IMR-90 (cell line): ENCODE data around the gene CIT. TPM values are rescaled to one million over a fixed set of nuclear protein-coding genes. Genes with fewer than 3 reads are reported as not detected.

Experiments used
- ATAC-seq: fragments of 200-7000 bp; cut with Tn5 transposase; 2 replicates; pipeline ENCODE4 v1.9.1; 2020; ENCODE audit warnings: low read depth, mild to moderate bottlenecking, moderate library complexity
- BruUV-seq: library from RNA; stranded (reverse); fragments of 400-500 nt; replicated peaks from 2 replicates; lab custom pipeline; 2021; lab: Mats Ljungman, UMichigan
- CTCF ChIA-PET: fragments of 300-600 bp; formaldehyde crosslinking; extraction: SDS; loops from one replicate; lab custom pipeline; 2021; ENCODE audit warnings: antibody characterized with exemption; lab: Yijun Ruan, JAX
- POLR2A ChIA-PET: fragments of 300-600 bp; sonication (Branson Sonifier 250); formaldehyde crosslinking; loops from one replicate; lab custom pipeline; 2022; ENCODE audit warnings: antibody characterized with exemption; ENCODE audit not compliant: unreplicated experiment; lab: Charles Lee
- DNase-seq: peaks from one replicate; pipeline ENCODE4 v3.0.0; 2013
- H2AFZ ChIP-seq: replicated peaks from 2 replicates; pipeline ENCODE3; 2013; ENCODE audit warnings: low read length, mild to moderate bottlenecking; ENCODE audit not compliant: poor library complexity
- H2AK5ac ChIP-seq: 2 replicates; pipeline ENCODE4 v1.6.1; 2013; ENCODE audit warnings: low read depth, low read length, inconsistent platforms
- H2AK9ac ChIP-seq: replicated peaks from 2 replicates; pipeline ENCODE3; 2013; ENCODE audit warnings: mild to moderate bottlenecking, low read depth, low read length, moderate library complexity; ENCODE audit not compliant: poor library complexity
- H2BK120ac ChIP-seq: 2 replicates; pipeline ENCODE4 v1.6.1; 2013; ENCODE audit warnings: low read depth, low read length, inconsistent platforms
- H2BK15ac ChIP-seq: 3 replicates; pipeline ENCODE4 v1.6.1; 2013; ENCODE audit warnings: low read depth, low read length, inconsistent platforms
- H2BK20ac ChIP-seq: 2 replicates; pipeline ENCODE4 v1.6.1; 2013; ENCODE audit warnings: low read depth, mild to moderate bottlenecking, inconsistent platforms, low read length, moderate library complexity
- H2BK5ac ChIP-seq: 2 replicates; pipeline ENCODE4 v1.6.1; 2013; ENCODE audit warnings: mild to moderate bottlenecking, low read depth, low read length, inconsistent platforms; ENCODE audit not compliant: poor library complexity, severe bottlenecking
- H3K14ac ChIP-seq: replicated peaks from 2 replicates; pipeline ENCODE4 v1.6.1; 2013; ENCODE audit warnings: low read depth, low read length, inconsistent platforms
- H3K18ac ChIP-seq: 2 replicates; pipeline ENCODE4 v1.6.1; 2013; ENCODE audit warnings: low read depth, low read length, control low read depth
- H3K23ac ChIP-seq: 2 replicates; pipeline ENCODE4 v1.6.1; 2013; ENCODE audit warnings: low read depth, low read length, inconsistent platforms
- H3K27ac ChIP-seq: 2 replicates; pipeline ENCODE4 v1.5.1; 2013; ENCODE audit warnings: mild to moderate bottlenecking, control low read depth, low read length; ENCODE audit not compliant: insufficient read depth
- H3K27me3 ChIP-seq: 2 replicates; pipeline ENCODE4 v1.6.1; 2013; ENCODE audit warnings: low read length; ENCODE audit not compliant: control insufficient read depth, insufficient read depth
- H3K36me3 ChIP-seq: 2 replicates; pipeline ENCODE4 v1.6.1; 2013; ENCODE audit warnings: low read length, mixed read lengths; ENCODE audit not compliant: control insufficient read depth, insufficient read depth
- H3K4ac ChIP-seq: 2 replicates; pipeline ENCODE4 v1.6.1; 2013; ENCODE audit warnings: low read depth, low read length, inconsistent platforms
- H3K4me1 ChIP-seq: 2 replicates; pipeline ENCODE4 v1.6.1; 2013; ENCODE audit warnings: low read length, mixed read lengths; ENCODE audit not compliant: control insufficient read depth, insufficient read depth
- H3K4me2 ChIP-seq: 2 replicates; pipeline ENCODE4 v1.6.1; 2013; ENCODE audit warnings: low read depth, mild to moderate bottlenecking, control low read depth, low read length, moderate library complexity
- H3K4me3 ChIP-seq: 2 replicates; pipeline ENCODE4 v1.5.1; 2013; ENCODE audit warnings: low read depth, mild to moderate bottlenecking, control low read depth, low read length, moderate library complexity; ENCODE audit not compliant: insufficient read depth
- H3K56ac ChIP-seq: 2 replicates; pipeline ENCODE4 v1.6.1; 2013; ENCODE audit warnings: low read length, inconsistent platforms; ENCODE audit not compliant: insufficient read depth; ENCODE audit errors: extremely low read depth
- H3K79me1 ChIP-seq, 2 experiments: 2 replicates each; pipeline ENCODE4 v1.6.1; 2013; ENCODE audit warnings: low read length in 2 of 2, inconsistent platforms in 1 of 2, low read depth in 1 of 2
- H3K9ac ChIP-seq: 2 replicates; pipeline ENCODE4 v1.6.1; 2013; ENCODE audit warnings: low read depth, low read length, control low read depth
- H3K9me1 ChIP-seq: 2 replicates; pipeline ENCODE4 v1.6.1; 2013; ENCODE audit warnings: low read length, inconsistent platforms; ENCODE audit not compliant: insufficient read depth
- H3K9me3 ChIP-seq: 2 replicates; pipeline ENCODE4 v1.6.1; 2013; ENCODE audit warnings: low read length; ENCODE audit not compliant: control insufficient read depth, insufficient read depth
- H4K20me1 ChIP-seq: 2 replicates; pipeline ENCODE4 v1.6.1; 2013; ENCODE audit warnings: low read length, inconsistent platforms; ENCODE audit not compliant: insufficient read depth
- H4K5ac ChIP-seq: 2 replicates; pipeline ENCODE4 v1.6.1; 2013; ENCODE audit warnings: mild to moderate bottlenecking, low read depth, low read length, control low read depth
- H4K8ac ChIP-seq, 2 experiments: 2 replicates each; pipeline ENCODE4 v1.6.1; 2013; ENCODE audit warnings: low read depth in 2 of 2, low read length in 2 of 2, control low read depth in 1 of 2, inconsistent platforms in 1 of 2
- H4K91ac ChIP-seq: 2 replicates; pipeline ENCODE4 v1.6.1; 2013; ENCODE audit warnings: low read depth, low read length, inconsistent platforms; ENCODE audit not compliant: insufficient read depth
- BHLHE40 ChIP-seq: fragments of 150-350 bp; IDR thresholded peaks from 2 replicates; pipeline ENCODE4 v1.6.1; 2016; ENCODE audit warnings: mild to moderate bottlenecking, low read depth, low read length
- CEBPB ChIP-seq: IDR thresholded peaks from 2 replicates; pipeline ENCODE4 v1.6.1; 2012; ENCODE audit warnings: low read depth, low read length, improper control_type of control experiment
- CHD1 ChIP-seq: IDR thresholded peaks from 2 replicates; pipeline ENCODE4 v1.6.1; 2012; ENCODE audit warnings: low read depth, low read length, improper control_type of control experiment
- CTCF ChIP-seq: conservative IDR thresholded peaks from 2 replicates; pipeline ENCODE4 v1.5.1; 2012; ENCODE audit warnings: mild to moderate bottlenecking, low read depth, low read length, improper control_type of control experiment
- ELK1 ChIP-seq: fragments of 150-350 bp; IDR thresholded peaks from 2 replicates; pipeline ENCODE4 v1.6.1; 2016; ENCODE audit warnings: low read depth, mild to moderate bottlenecking, low read length, moderate library complexity, borderline replicate concordance
- FOS ChIP-seq: fragments of 150-350 bp; IDR thresholded peaks from 2 replicates; pipeline ENCODE4 v1.6.1; 2016; ENCODE audit warnings: low read depth, low read length
- MAFK ChIP-seq: IDR thresholded peaks from 2 replicates; pipeline ENCODE4 v1.6.1; 2012; ENCODE audit warnings: low read depth, low read length, improper control_type of control experiment
- MAZ ChIP-seq: IDR thresholded peaks from 2 replicates; pipeline ENCODE4 v1.6.1; 2012; ENCODE audit warnings: low read depth, mild to moderate bottlenecking, low read length, improper control_type of control experiment, moderate library complexity, borderline replicate concordance
- MXI1 ChIP-seq: IDR thresholded peaks from 2 replicates; pipeline ENCODE4 v1.6.1; 2012; ENCODE audit warnings: low read depth, mild to moderate bottlenecking, low read length, moderate library complexity, borderline replicate concordance
- NFE2L2 ChIP-seq: fragments of 150-350 bp; IDR thresholded peaks from 2 replicates; pipeline ENCODE4 v1.6.1; 2016; ENCODE audit warnings: low read depth, mild to moderate bottlenecking, low read length
- POLR2A ChIP-seq: IDR thresholded peaks from 2 replicates; pipeline ENCODE4 v1.6.1; 2012; ENCODE audit warnings: mild to moderate bottlenecking, low read depth, low read length
- RAD21 ChIP-seq: IDR thresholded peaks from 2 replicates; pipeline ENCODE4 v1.6.1; 2012; ENCODE audit warnings: low read length, improper control_type of control experiment
- RCOR1 ChIP-seq: IDR thresholded peaks from 2 replicates; pipeline ENCODE4 v1.6.1; 2012; ENCODE audit warnings: mild to moderate bottlenecking, low read length, improper control_type of control experiment; ENCODE audit not compliant: insufficient replicate concordance
- RFX5 ChIP-seq: IDR thresholded peaks from 2 replicates; pipeline ENCODE4 v1.8.0; 2012; ENCODE audit warnings: low read depth, mild to moderate bottlenecking, low read length, moderate library complexity
- SMC3 ChIP-seq: fragments of 150-350 bp; IDR thresholded peaks from 2 replicates; pipeline ENCODE4 v1.6.1; 2016; ENCODE audit warnings: low read depth, mild to moderate bottlenecking, antibody characterized with exemption, low read length, moderate library complexity
- USF2 ChIP-seq: fragments of 150-350 bp; IDR thresholded peaks from 2 replicates; pipeline ENCODE4 v1.6.1; 2017; ENCODE audit warnings: mild to moderate bottlenecking, antibody characterized with exemption, low read length, low read depth
- WGBS, 2 experiments: methylation state at CpG; one replicate each; pipeline versions ENCODE4 v1.1.5 to v1.1.7; 2013; ENCODE audit warnings: missing lambda C conversion rate in 2 of 2; ENCODE audit not compliant: insufficient read length in 1 of 2; ENCODE audit errors: extremely low coverage in 2 of 2; 5-methylcytosine and 5-hydroxymethylcytosine counted together
- dilution Hi-C: fragments of 300-500 bp; cut with HindIII; formaldehyde crosslinking; loops from one replicate; pipeline ENCODE4 v1.14.3; 2018; ENCODE audit warnings: low sequenced_read_pairs; ENCODE audit not compliant: unreplicated experiment
- in situ Hi-C: fragments of 300-500 bp; cut with MboI; formaldehyde crosslinking; loops from 3 replicates; pipeline ENCODE4 v1.14.3; 2019; ENCODE audit warnings: low sequenced_read_pairs, inconsistent platforms, mixed read lengths
- intact Hi-C: fragments of 100-400 bp; cut with micrococcal nuclease; formaldehyde crosslinking; loops from 2 replicates; pipeline ENCODE4 v1.10.0; 2022
- polyA plus RNA-seq, 3 experiments: library from polyadenylated mRNA; depleted of rRNA; stranded (reverse); fragments of >200 nt; gene quantifications; 2 replicates each; pipeline ENCODE4 v1.2.3, GENCODE V29; 2012; ENCODE audit warnings: low replicate concordance in 1 of 3
- total RNA-seq: library from RNA; depleted of rRNA; stranded (reverse); fragments of >200 nt; gene quantifications from 2 replicates; pipeline ENCODE4 v1.2.3, GENCODE V29; 2012

Gene CIT
- total and polyA plus RNA-seq, 2 of the 4 experiments (the other 2 are of a cell fraction): 13.1 to 21.0 TPM

- TF ChIP-seq POLR2A (no peak), USF2 (no peak), RCOR1 (no peak), ELK1 (no peak), SMC3 (no peak), NFE2L2 (no peak), MAZ (no peak), MXI1 (no peak), CTCF (no peak), MAFK (no peak), CEBPB (no peak), RAD21 (no peak), FOS (no peak), BHLHE40 (no peak), CHD1 (no peak), RFX5 (no peak)
- ATAC-seq (no peak), DNase-seq (no peak)
- H3K9me3 ChIP-seq: no peaks in the 10 kb centered on the region
- no peak overlapping the region for H3K27ac ChIP-seq
- H4K91ac ChIP-seq: no peak overlapping the region
- no peak overlapping the region for H2AK9ac ChIP-seq
- H3K79me1 ChIP-seq: no peaks in the 10 kb centered on the region
- H4K8ac ChIP-seq: no peak overlapping the region
- H3K9ac ChIP-seq: no peak overlapping the region
- H2AFZ ChIP-seq: no peak overlapping the region
- no peaks in the 10 kb centered on the region for H3K27me3 ChIP-seq
- ChIA-PET POLR2A (no interaction called here), CTCF (no interaction called here)
- H3K4me3 ChIP-seq: no peak overlapping the region
- no peaks in the 10 kb centered on the region for H3K4me1 ChIP-seq
- H3K56ac ChIP-seq: no peak overlapping the region
- H3K4me2 ChIP-seq: no peak overlapping the region
- no peak overlapping the region for H3K23ac ChIP-seq
- no peak overlapping the region for H2AK5ac ChIP-seq
- H3K14ac ChIP-seq: no peak overlapping the region
- no peaks in the 10 kb centered on the region for H3K9me1 ChIP-seq
- no peaks in the 10 kb centered on the region for H4K20me1 ChIP-seq
- no peaks in the 10 kb centered on the region for H3K36me3 ChIP-seq
- H2BK120ac ChIP-seq: no peak overlapping the region
- no CpG with 5 or more reads among the region's 1 CpG for WGBS, 2 experiments
- no peak overlapping the region for H2BK15ac ChIP-seq
- no TSS peak for BruUV-seq
- no peak overlapping the region for H2BK20ac ChIP-seq
- in situ Hi-C loops: no loop called here
- H3K18ac ChIP-seq: no peak overlapping the region
- dilution Hi-C loops: no loop called here
- no peak overlapping the region for H2BK5ac ChIP-seq
- no peak overlapping the region for H4K5ac ChIP-seq
- intact Hi-C loops: no loop called here
- H3K4ac ChIP-seq: no peak overlapping the region
Measured at GRCh38 chr12:119914666-119915065, 37.5 kb upstream of the CIT start.
